ENCODE results near the gene GNA12.

- no peak for TF ChIP-seq EZH2 (IDR thresholded peaks at IDR 0.05; ENCODE audit: insufficient read depth, poor library complexity, severe bottlenecking)
- TF ChIP-seq EZH2phosphoT487 (IDR thresholded peaks at IDR 0.05; ENCODE audit: insufficient read depth, low read depth) = no peak
Measured at GRCh38 chr7:2719007-2719406, 125.1 kb downstream of the GNA12 start.

Measured in GM23248 (cell line).